ENCODE measurements around the gene RASAL2.

RASAL2 gene

GRCh38 chr1:178528953-178529335, 435.0 kb downstream of the RASAL2 start:
- DNase-seq: no peak

GRCh38 chr1:178529364-178530036, 435.6 kb downstream of the RASAL2 start:
- DNase-seq: no peak

GRCh38 chr1:178530037-178530402, 436.1 kb downstream of the RASAL2 start:
- no peak for DNase-seq

GRCh38 chr1:178530502-178530901, 436.6 kb downstream of the RASAL2 start:
- DNase-seq: no peak

GRCh38 chr1:178531887-178532286, 438.0 kb downstream of the RASAL2 start:
- DNase-seq: no peak

GRCh38 chr1:178532392-178532791, 438.5 kb downstream of the RASAL2 start:
- DNase-seq: no peak

GRCh38 chr1:178533121-178533946, 439.4 kb downstream of the RASAL2 start:
- DNase-seq: no peak

Data from NCI-H524 treated with DMSO at 0.1 percent for 48 hours (cell line).